HepG2 (cell line): ENCODE measurements around the gene TLCD3B. TPM values are rescaled to one million over a fixed set of nuclear protein-coding genes. Genes with fewer than 3 reads are reported as not detected.

Experiments used
- ATAC-seq: fragments of 200-7000 bp; cut with Tn5 transposase; 3 replicates; pipeline ENCODE4 v1.9.1; 2020; ENCODE audit warnings: mild to moderate bottlenecking, moderate library complexity
- BruUV-seq: library from RNA; stranded (reverse); fragments of 400-500 nt; replicated peaks from 2 replicates; lab custom pipeline; 2021; lab: Mats Ljungman, UMichigan
- CTCF ChIA-PET: fragments of 300-600 bp; formaldehyde crosslinking; extraction: SDS; loops from one replicate; lab custom pipeline; 2021; ENCODE audit warnings: low total read pairs, inconsistent platforms, low intra/inter-chr PET ratio; lab: Yijun Ruan, JAX
- POLR2A ChIA-PET: fragments of 350-600 bp; sonication (Branson Sonifier 250); formaldehyde crosslinking; loops from one replicate; lab custom pipeline; 2020; ENCODE audit warnings: antibody characterized with exemption, inconsistent platforms; lab: Yijun Ruan, JAX
- DNase-seq: peaks from one replicate; pipeline ENCODE4 v3.0.0-alpha.2; 2015; ENCODE audit warnings: low spot score
- FAIRE-seq: peaks from 3 replicates; lab custom pipeline; 2011; peaks lifted over from hg19 to GRCh38; lab: Jason Lieb, UNC
- H2AFZ ChIP-seq: one replicate; pipeline ENCODE4 v1.6.1; 2011; ENCODE audit warnings: low read length, inconsistent platforms
- H3K27ac ChIP-seq: fragments of 300-600 bp; 3 replicates; pipeline ENCODE4 v1.8.0; 2011; ENCODE audit warnings: mixed run types, mild to moderate bottlenecking, mixed read lengths, low read length, inconsistent platforms; ENCODE audit not compliant: insufficient read depth; ENCODE audit errors: extremely low read length
- H3K27me3 ChIP-seq, 2 experiments: fragments of 200-600 bp in 1 of 2; 2 replicates in 1 of 2; 3 replicates in 1 of 2; pipeline versions ENCODE4 v1.6.0 to v1.8.0; 2011; ENCODE audit warnings: low read length in 2 of 2, mild to moderate bottlenecking in 2 of 2, moderate library complexity in 2 of 2, inconsistent platforms in 1 of 2; ENCODE audit not compliant: insufficient read depth in 2 of 2, control insufficient read depth in 1 of 2
- H3K36me3 ChIP-seq, 2 experiments: fragments of 200-600 bp in 1 of 2; replicated peaks in 1 of 2; 2 replicates in 1 of 2; 3 replicates in 1 of 2; pipeline versions ENCODE4 v1.5.1 to v1.8.0; 2011; ENCODE audit warnings: low read length in 2 of 2, inconsistent platforms in 1 of 2; ENCODE audit not compliant: insufficient read depth in 2 of 2, control insufficient read depth in 1 of 2
- H3K4me1 ChIP-seq: 2 replicates; pipeline ENCODE4 v1.5.1; 2012; ENCODE audit warnings: low read length, inconsistent platforms; ENCODE audit not compliant: insufficient read depth
- H3K4me2 ChIP-seq: 2 replicates; pipeline ENCODE4 v1.6.0; 2011; ENCODE audit warnings: low read depth, low read length, inconsistent platforms
- H3K4me3 ChIP-seq, 3 experiments: fragments of 200-600 bp in 1 of 3; sonication (generic), shearing (Covaris generic) in 1 of 3; replicated peaks in 1 of 3; 2 replicates each; pipeline ENCODE4 v1.5.1; 2011 to 2016; ENCODE audit warnings: low read length in 3 of 3, inconsistent platforms in 2 of 3, low read depth in 2 of 3, mild to moderate bottlenecking in 2 of 3, control low read depth in 1 of 3, mixed read lengths in 1 of 3; ENCODE audit not compliant: insufficient read depth in 1 of 3
- H3K79me2 ChIP-seq: one replicate; pipeline ENCODE4 v1.6.1; 2011; ENCODE audit warnings: low read length, inconsistent platforms; ENCODE audit not compliant: insufficient read depth
- H3K9ac ChIP-seq: 2 replicates; pipeline ENCODE4 v1.6.0; 2011; ENCODE audit warnings: mild to moderate bottlenecking, low read depth, low read length, inconsistent platforms; ENCODE audit not compliant: insufficient read depth
- H3K9me3 ChIP-seq: 2 replicates; pipeline ENCODE4 v1.5.1; 2012; ENCODE audit warnings: mild to moderate bottlenecking, low read length
- H4K20me1 ChIP-seq: 2 replicates; pipeline ENCODE4 v1.6.0; 2011; ENCODE audit warnings: inconsistent platforms, mild to moderate bottlenecking, low read length, moderate library complexity; ENCODE audit not compliant: insufficient read depth
- CTCF ChIP-seq: sonication (generic); formaldehyde crosslinking; IDR thresholded peaks from 2 replicates; pipeline ENCODE4 v1.5.0; 2020; ENCODE audit warnings: mild to moderate bottlenecking, missing genetic modification reagents, moderate library complexity
- EED ChIP-seq: sonication (generic); formaldehyde crosslinking; IDR thresholded peaks from 2 replicates; pipeline ENCODE4 v1.5.0; 2020; ENCODE audit warnings: mild to moderate bottlenecking, missing genetic modification reagents
- NCOA1 ChIP-seq: sonication (generic); formaldehyde crosslinking; IDR thresholded peaks from 2 replicates; pipeline ENCODE4 v1.9.0; 2021; ENCODE audit warnings: missing genetic modification reagents
- SAP130 ChIP-seq: IDR thresholded peaks from 2 replicates; pipeline ENCODE4 v1.6.1; 2016; ENCODE audit warnings: low read depth
- STAG1 ChIP-seq: sonication (generic); formaldehyde crosslinking; IDR thresholded peaks from 2 replicates; pipeline ENCODE4 v1.4.0; 2020; ENCODE audit warnings: missing genetic modification reagents
- TBX2 ChIP-seq: sonication (generic); formaldehyde crosslinking; IDR thresholded peaks from 2 replicates; pipeline ENCODE4 v1.5.0; 2020; ENCODE audit warnings: missing genetic modification reagents, mild to moderate bottlenecking, borderline replicate concordance
- ZBTB26 ChIP-seq: IDR thresholded peaks from 2 replicates; pipeline ENCODE4 v1.6.1; 2016; ENCODE audit warnings: missing compliant biosample characterization, missing genetic modification reagents, borderline replicate concordance
- ZNF414 ChIP-seq: sonication (generic); formaldehyde crosslinking; IDR thresholded peaks from 2 replicates; pipeline ENCODE4 v1.5.0; 2020; ENCODE audit warnings: missing genetic modification reagents
- ZNF691 ChIP-seq: sonication (generic); formaldehyde crosslinking; IDR thresholded peaks from 2 replicates; pipeline ENCODE4 v1.4.0; 2020; ENCODE audit warnings: missing genetic modification reagents, low read depth, mild to moderate bottlenecking, borderline replicate concordance
- ZSCAN25 ChIP-seq: sonication (generic); formaldehyde crosslinking; IDR thresholded peaks from 2 replicates; pipeline ENCODE4 v1.8.0; 2022; ENCODE audit warnings: mild to moderate bottlenecking, missing genetic modification reagents
- WGBS: methylation state at CpG from one replicate; pipeline ENCODE4 v1.1.6; 2017; ENCODE audit warnings: low lambda C conversion rate; 5-methylcytosine and 5-hydroxymethylcytosine counted together
- in situ Hi-C: cut with HindIII; loops from 2 replicates; pipeline ENCODE4 v1.10.0; 2017; ENCODE audit warnings: low pct_unique_long_range_greater_than_20kb; ENCODE audit not compliant: extremely low pct_ligation_motif_present
- intact Hi-C: fragments of 100-400 bp; cut with micrococcal nuclease; formaldehyde crosslinking; loops from one replicate; pipeline ENCODE4 v1.10.0; 2022; ENCODE audit not compliant: unreplicated experiment
- polyA plus RNA-seq, 8 experiments: library from polyadenylated mRNA; depleted of rRNA in 3 of 8; stranded (reverse) in 7 of 8; unstranded in 1 of 8; fragments of >200 nt; fragmentation: Illumina TruSeq in 4 of 8; extraction: Trizol in 4 of 8; gene quantifications; 2 replicates each; pipeline versions ENCODE4 v1.2.1 to v1.2.3, GENCODE V29; 2011 to 2016; ENCODE audit warnings: low read depth in 4 of 8, missing spikeins in 1 of 8, mixed read lengths in 1 of 8; ENCODE audit not compliant: insufficient read depth in 1 of 8
- total RNA-seq, 5 experiments: library from RNA; depleted of rRNA; stranded (reverse); fragments of >200 nt; fragmentation: Illumina TruSeq; extraction: Trizol; gene quantifications; 2 replicates each; pipeline ENCODE4 v1.2.3, GENCODE V29; 2016; ENCODE audit warnings: low read depth in 1 of 5

TLCD3B gene
- total and polyA plus RNA-seq, 2 of the 13 experiments (the other 11 are each of a cell fraction or from before 2014, with no cell fraction given): not detected

- no peak for TF ChIP-seq ZBTB26 (CRISPR knock-in tag)
- peak; percentile 23; the same call in 1 of the 2 replicates for TF ChIP-seq SAP130 (CRISPR knock-in tag)
- no peak for TF ChIP-seq EED (CRISPR knock-in tag)
- TF ChIP-seq TBX2 (CRISPR knock-in tag): peak; percentile 45; the same call in 1 of the 2 replicates
- TF ChIP-seq ZSCAN25 (CRISPR knock-in tag): 0 out of 2 replicates have a peak, but pooled peaks have one; percentile 56
These were observed 15.1 kb upstream of the TLCD3B start (continued) for GRCh38 chr16:30046178-30046577.

- H3K4me1 ChIP-seq: peaks cover 22% of the 10 kb centered on the region
- no peak for DNase-seq
- no peak for FAIRE-seq
- H3K9ac ChIP-seq: no peak overlapping the region
- no peak overlapping the region for H3K4me2 ChIP-seq
- no peaks in the 10 kb centered on the region for H3K9me3 ChIP-seq
- TF ChIP-seq ZNF414 (no peak), STAG1 (CRISPR knock-in tag) (peak; percentile 32), ZNF691 (no peak), CTCF (CRISPR knock-in tag) (peak; percentile 31; the same call in 1 of the 2 replicates), NCOA1 (CRISPR knock-in tag) (no peak)
- H3K36me3 ChIP-seq: no peaks in the 10 kb centered on the region
- WGBS: 22% methylated on average over 5 of the region's 5 CpGs
- no peak overlapping the region for H3K4me3 ChIP-seq
- peaks cover 0 to 20% of the 10 kb centered on the region in 2 experiments; a peak in 2 of 5 replicates for H3K27me3 ChIP-seq
- H4K20me1 ChIP-seq: no peaks in the 10 kb centered on the region
- CTCF ChIA-PET: interaction anchor here (1.4 to 2.1 kb wide), 2 partner anchors 13 to 50 kb away, joined by 6 to 8 read pairs; partner anchors contain the start of gene TBX6
- ATAC-seq: no peak
- no peaks in the 10 kb centered on the region for H3K79me2 ChIP-seq
- no peak overlapping the region for H2AFZ ChIP-seq
- POLR2A ChIA-PET: no interaction called here
- H3K27ac ChIP-seq: no peak overlapping the region
- BruUV-seq: no TSS peak
- intact Hi-C loops (loop anchor here (1.0 kb wide), 1 partner anchor 50 kb away; no protein-coding TSS in a partner anchor), in situ Hi-C loops (no loop called here)
These were observed 10.8 kb upstream of the TLCD3B start for GRCh38 chr16:30041841-30042240.
